ENCODE results near the gene SGCD. TPM values are rescaled to one million over a fixed set of nuclear protein-coding genes. Genes with fewer than 3 reads are reported as not detected.

SGCD gene
- total and polyA plus RNA-seq, 2 experiments from 2014 or later: 0.77 to 1.3 TPM

DNA sequence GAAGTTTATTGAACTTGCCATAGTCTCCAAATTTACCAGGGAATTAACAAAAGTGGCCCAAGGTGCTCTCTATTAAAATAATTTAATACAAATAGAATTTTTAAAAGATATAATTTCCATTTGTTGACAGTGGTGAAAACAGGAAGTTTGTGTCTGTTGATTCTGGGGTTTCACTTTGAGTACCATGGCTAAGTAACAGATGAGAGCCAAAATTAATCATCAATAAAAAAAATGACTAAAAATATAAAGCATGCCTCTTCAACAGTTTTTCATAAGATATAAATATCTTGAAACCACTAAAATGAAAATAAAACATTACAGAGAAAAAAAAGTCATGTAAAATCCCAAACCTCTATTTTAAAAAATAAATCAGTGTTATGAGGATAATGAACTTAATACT lies 49.8 kb downstream of the SGCD start:
- Histone ChIP-seq H3K9me3 (ENCODE audit: low read depth) (no peaks in the 10 kb centered on the region), H3K4me3 (no peak overlapping the region), H3K36me3 (no peaks in the 10 kb centered on the region), H3K4me1 (ENCODE audit: low read depth) (no peaks in the 10 kb centered on the region), H3K27ac (no peak overlapping the region), H3K27me3 (no peaks in the 10 kb centered on the region)
- DNase-seq (ENCODE audit: low read depth in 1 of 2, low spot score in 1 of 2): no peak
- TF ChIP-seq, protein P1, sequence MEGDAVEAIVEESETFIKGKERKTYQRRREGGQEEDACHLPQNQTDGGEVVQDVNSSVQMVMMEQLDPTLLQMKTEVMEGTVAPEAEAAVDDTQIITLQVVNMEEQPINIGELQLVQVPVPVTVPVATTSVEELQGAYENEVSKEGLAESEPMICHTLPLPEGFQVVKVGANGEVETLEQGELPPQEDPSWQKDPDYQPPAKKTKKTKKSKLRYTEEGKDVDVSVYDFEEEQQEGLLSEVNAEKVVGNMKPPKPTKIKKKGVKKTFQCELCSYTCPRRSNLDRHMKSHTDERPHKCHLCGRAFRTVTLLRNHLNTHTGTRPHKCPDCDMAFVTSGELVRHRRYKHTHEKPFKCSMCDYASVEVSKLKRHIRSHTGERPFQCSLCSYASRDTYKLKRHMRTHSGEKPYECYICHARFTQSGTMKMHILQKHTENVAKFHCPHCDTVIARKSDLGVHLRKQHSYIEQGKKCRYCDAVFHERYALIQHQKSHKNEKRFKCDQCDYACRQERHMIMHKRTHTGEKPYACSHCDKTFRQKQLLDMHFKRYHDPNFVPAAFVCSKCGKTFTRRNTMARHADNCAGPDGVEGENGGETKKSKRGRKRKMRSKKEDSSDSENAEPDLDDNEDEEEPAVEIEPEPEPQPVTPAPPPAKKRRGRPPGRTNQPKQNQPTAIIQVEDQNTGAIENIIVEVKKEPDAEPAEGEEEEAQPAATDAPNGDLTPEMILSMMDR (IDR thresholded peaks at IDR 0.05; ENCODE audit: low read depth, low read length): no peak

DNA sequence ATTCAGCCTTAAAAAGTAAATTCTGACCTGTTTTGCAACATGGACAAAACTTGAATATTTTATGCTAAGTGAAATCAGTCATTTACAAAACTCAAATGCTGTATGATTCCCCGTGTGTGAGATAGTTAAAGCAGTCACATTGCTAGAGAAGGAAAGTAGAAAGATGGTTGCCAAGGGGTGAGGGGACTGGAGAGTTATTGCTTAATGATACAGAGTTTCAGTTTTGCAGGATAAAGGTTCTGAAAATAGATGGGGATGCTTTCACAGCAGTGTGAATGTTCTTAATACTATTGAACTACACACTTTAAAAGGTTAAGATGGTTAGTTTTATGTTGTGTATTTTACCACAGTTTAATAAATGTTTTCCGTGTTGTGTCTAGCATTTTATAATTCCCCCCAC lies 51.2 kb downstream of the SGCD start:
- H3K36me3 ChIP-seq: no peaks in the 10 kb centered on the region
- DNase-seq (ENCODE audit: low read depth in 1 of 2, low spot score in 1 of 2): no peak
- TF ChIP-seq, protein P1 (IDR thresholded peaks at IDR 0.05; ENCODE audit: low read depth, low read length): no peak

DNA sequence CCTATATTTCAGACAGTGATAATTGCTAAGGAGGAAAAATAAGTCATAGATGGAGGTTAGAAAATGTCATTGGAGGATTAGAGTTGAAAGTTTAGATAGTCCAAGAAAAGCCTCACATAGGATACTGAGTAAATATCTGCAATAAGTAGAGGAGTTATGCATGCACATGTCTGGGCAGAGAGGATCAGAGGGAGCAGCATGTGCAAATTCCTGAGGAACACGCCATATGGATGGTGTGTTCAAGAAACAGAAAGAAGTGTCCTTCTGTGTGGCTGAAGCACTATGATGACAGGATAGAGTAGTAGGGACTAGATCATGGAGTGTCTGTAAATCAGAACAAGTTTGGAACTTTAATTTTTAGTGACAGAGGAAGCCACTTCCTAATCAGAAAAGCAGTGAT lies 52.2 kb downstream of the SGCD start:
- no peaks in the 10 kb centered on the region for H3K27me3 ChIP-seq
- H3K36me3 ChIP-seq: no peaks in the 10 kb centered on the region
- no peaks in the 10 kb centered on the region for H3K4me1 ChIP-seq (ENCODE audit: low read depth)
- H3K27ac ChIP-seq: no peak overlapping the region
- H3K4me3 ChIP-seq: no peak overlapping the region
- no peak for DNase-seq (ENCODE audit: low read depth in 1 of 2, low spot score in 1 of 2)
- TF ChIP-seq, protein P1 (IDR thresholded peaks at IDR 0.05; ENCODE audit: low read depth, low read length): no peak
- H3K9me3 ChIP-seq (ENCODE audit: low read depth): no peaks in the 10 kb centered on the region

More for the DNA sequence above, 51.2 kb downstream of the SGCD start:
- no peaks in the 10 kb centered on the region for H3K27me3 ChIP-seq
- no peaks in the 10 kb centered on the region for H3K9me3 ChIP-seq (ENCODE audit: low read depth)
- no peaks in the 10 kb centered on the region for H3K4me1 ChIP-seq (ENCODE audit: low read depth)
- H3K4me3 ChIP-seq: no peak overlapping the region
- H3K27ac ChIP-seq: no peak overlapping the region

DNA sequence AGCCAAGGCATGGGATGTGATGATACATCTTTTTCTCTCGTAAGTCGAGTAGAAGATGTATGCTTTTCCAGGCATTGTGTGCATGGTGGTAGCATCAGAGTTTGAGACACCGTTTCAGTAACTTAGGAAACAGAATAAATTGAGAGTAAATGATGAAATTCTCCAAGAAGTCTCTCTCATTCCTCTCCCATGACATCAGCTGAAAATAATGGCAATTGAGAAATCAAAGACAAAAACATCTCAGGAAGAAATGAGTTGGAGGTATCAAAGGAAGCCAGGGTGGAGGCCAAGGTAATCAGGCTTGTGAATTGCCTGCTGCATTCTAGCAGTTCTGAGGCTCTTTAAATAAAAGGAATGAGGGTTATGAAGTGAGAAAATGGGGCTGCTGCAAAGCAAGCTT lies 53.9 kb downstream of the SGCD start:
- Histone ChIP-seq H3K36me3 (no peaks in the 10 kb centered on the region), H3K4me1 (ENCODE audit: low read depth) (peaks cover 7% of the 10 kb centered on the region), H3K9me3 (ENCODE audit: low read depth) (no peaks in the 10 kb centered on the region), H3K4me3 (no peak overlapping the region), H3K27me3 (no peaks in the 10 kb centered on the region), H3K27ac (no peak overlapping the region)
- peak in 1 of 2 donors; percentile 82 for DNase-seq (ENCODE audit: low read depth in 1 of 2, low spot score in 1 of 2)
- TF ChIP-seq, protein P1 (IDR thresholded peaks at IDR 0.05; ENCODE audit: low read depth, low read length): no peak

DNA sequence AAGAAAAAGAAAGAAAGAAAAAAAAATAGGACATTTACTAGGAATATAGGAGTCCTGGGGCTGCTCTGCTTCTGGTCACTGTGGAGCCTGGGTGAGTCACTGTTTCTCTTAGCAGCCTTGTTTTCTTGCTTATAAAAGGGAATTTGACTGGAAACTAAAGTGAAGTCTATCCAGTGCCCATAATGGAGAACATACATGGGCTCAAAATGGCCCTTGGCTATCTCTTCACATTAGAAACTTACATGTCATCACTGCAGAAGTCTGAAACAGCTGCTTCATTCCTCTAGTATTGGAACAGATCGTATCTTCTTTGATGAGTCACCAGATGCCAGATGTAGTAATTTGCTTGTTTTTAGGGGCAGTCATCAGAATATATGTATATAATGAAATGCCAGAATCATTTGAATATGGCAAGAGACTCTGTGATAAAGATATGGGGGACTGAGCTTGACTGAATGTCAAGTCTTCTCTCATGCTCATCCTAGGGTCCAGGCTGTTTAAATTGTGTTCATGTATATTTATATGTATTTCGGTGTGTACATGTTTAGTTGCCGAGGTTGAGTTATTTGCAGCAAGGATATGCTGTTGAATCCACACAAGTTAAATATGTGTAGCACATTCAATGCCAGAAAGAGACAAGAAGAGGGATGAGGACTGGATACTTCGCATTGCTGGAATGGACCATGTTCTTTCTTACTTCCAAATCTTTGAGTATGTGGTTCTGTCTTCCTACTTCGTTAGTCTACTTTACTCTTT lies 56.7 kb downstream of the SGCD start:
- Histone ChIP-seq H3K27me3 (no peaks in the 10 kb centered on the region), H3K4me3 (no peak overlapping the region), H3K27ac (no peak overlapping the region), H3K9me3 (ENCODE audit: low read depth) (no peaks in the 10 kb centered on the region), H3K36me3 (no peaks in the 10 kb centered on the region), H3K4me1 (ENCODE audit: low read depth) (peaks cover 27% of the 10 kb centered on the region)
- TF ChIP-seq, protein P1 (IDR thresholded peaks at IDR 0.05; ENCODE audit: low read depth, low read length): no peak
- peak in 1 of 2 donors; percentile 67 for DNase-seq (ENCODE audit: low read depth in 1 of 2, low spot score in 1 of 2)
